Body of pancreas (tissue), 4 donors: ENCODE measurements around the gene TOP1.

Experiments
- POLR2A ChIP-seq, 3 donors: fragments of 450-650 bp; IDR thresholded peaks; one replicate each; pipeline ENCODE4 v1.6.1; 2016; ENCODE audit warnings: antibody characterized with exemption in 3 of 3, mild to moderate bottlenecking in 2 of 3
- TF ChIP-seq, protein P1 (sequence below), 7 experiments: fragments of 450-650 bp in 4 of 7; fragments of 200-600 bp in 3 of 7; sonication (generic) in 3 of 7; IDR thresholded peaks; one replicate each; pipeline ENCODE4 v1.5.1; 2016 to 2019; ENCODE audit warnings: antibody characterized with exemption in 7 of 7

- TF ChIP-seq, protein P1, sequence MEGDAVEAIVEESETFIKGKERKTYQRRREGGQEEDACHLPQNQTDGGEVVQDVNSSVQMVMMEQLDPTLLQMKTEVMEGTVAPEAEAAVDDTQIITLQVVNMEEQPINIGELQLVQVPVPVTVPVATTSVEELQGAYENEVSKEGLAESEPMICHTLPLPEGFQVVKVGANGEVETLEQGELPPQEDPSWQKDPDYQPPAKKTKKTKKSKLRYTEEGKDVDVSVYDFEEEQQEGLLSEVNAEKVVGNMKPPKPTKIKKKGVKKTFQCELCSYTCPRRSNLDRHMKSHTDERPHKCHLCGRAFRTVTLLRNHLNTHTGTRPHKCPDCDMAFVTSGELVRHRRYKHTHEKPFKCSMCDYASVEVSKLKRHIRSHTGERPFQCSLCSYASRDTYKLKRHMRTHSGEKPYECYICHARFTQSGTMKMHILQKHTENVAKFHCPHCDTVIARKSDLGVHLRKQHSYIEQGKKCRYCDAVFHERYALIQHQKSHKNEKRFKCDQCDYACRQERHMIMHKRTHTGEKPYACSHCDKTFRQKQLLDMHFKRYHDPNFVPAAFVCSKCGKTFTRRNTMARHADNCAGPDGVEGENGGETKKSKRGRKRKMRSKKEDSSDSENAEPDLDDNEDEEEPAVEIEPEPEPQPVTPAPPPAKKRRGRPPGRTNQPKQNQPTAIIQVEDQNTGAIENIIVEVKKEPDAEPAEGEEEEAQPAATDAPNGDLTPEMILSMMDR (IDR thresholded peaks at IDR 0.05): no peak
- no peak for TF ChIP-seq POLR2A (IDR thresholded peaks at IDR 0.05)
Measured at GRCh38 chr20:41082306-41082705, 53.7 kb downstream of the TOP1 start.
